Measurements from ENCODE around the gene CD2AP. TPM values are rescaled to one million over a fixed set of nuclear protein-coding genes. Genes with fewer than 3 reads are reported as not detected.
A peak's percentile ranks its signal among the peaks of the same experiment; 100 is the strongest.

The CD2AP gene
- total RNA-seq, 1 donor from 2014 or later = 10.0 TPM

DNA sequence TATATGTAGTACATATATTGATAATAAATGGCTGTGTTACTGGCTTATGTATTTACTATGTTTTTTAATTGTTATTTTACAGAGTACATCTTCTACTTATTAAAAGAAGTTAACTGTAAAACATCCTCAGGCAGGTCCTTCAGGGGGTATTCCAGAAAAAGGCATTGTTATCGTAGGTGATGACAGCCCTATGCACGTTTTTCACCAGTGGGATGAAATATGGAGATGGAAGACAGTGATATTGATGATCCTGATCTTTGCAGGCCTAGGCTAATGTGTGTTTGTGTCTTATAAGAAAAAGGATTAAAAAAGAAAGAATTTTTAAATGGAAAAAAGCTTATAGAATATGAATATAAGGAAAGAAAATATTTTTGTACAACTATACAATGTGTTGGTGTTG, 7.5 kb downstream of the CD2AP start:
- intact Hi-C loops (cut with DNase I) = no loop called here
- DNase-seq (ENCODE audit: missing footprints) = no peak
- ATAC-seq = no peak

DNA sequence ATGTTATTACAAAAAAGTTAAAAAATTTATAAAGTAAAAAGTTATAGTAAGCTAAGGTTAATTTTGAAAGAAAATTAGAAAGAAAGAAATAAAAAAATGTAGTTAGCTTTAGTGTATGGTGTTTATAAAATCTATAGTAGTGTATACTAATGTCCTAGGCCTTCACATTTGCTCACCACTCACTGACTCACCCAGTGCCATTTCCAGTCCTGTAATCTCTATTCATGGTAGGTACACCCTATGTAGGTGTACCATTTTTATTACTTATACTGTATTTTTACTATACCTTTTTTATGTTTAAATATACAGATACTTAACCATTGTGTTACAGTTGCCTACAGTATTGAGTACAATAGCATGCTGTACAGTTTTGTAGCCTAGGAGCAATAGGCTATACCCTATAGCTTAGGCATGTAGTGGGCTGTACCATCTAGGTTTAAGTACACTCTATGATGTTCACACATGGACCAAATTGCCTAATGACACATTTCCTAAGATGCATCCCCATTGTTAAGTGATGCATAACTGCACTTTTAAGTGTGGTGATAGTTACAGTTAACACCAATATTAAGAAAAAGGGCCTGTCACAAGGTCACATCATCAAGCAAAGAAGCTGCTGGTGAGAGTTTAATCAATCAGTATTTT, 8.0 kb downstream of the CD2AP start:
- DNase-seq (ENCODE audit: missing footprints) (no peak), ATAC-seq (no peak)
- intact Hi-C loops (cut with DNase I) = no loop called here

GRCh38 chr6:47489995-47490394, 12.4 kb downstream of the CD2AP start:
- intact Hi-C loops (cut with DNase I) = no loop called here

DNA sequence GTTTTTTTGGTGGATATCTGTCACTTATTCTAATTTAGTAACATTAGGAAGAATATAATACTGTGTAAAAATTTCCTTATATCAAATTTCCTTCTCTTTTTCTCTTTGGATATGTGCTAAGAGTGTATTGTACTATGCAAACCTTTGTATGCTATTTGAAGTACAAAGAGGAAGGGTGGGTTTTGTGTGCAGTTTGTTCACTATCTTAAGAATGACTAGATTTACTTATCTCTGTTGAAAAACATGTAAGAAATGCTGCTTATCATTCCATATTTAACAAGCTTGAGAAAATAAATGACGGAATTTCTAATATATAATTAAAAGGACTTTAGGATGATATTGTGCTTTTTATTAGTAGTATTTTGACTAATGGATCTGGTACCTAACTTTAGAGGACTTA, 13.1 kb downstream of the CD2AP start:
- intact Hi-C loops (cut with DNase I) = no loop called here
- DNase-seq (ENCODE audit: missing footprints) = no peak
- ATAC-seq = no peak

More at GRCh38 chr6:47489995-47490394, 12.4 kb downstream of the CD2AP start:
- no peak for ATAC-seq
- no peak for DNase-seq (ENCODE audit: missing footprints)

DNA sequence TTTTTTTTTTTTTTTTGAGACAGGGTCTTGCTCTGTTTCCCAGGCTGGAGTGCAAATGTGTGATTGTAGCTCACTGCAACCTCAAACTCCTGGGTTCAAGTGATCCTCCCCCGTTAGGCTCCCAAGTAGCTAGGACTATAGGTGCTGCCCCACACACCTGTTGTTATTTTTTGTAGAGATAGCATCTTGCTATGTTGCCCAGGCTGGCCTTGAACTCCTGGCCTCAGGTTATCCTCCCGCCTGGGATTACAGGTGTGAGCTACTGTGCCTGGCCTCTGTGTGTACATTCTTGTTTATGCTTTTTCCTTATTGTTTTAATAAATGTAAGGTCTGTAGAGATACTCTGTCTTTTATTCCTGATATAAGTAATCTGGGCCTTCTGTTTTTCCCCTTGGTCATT, 14.8 kb downstream of the CD2AP start:
- ATAC-seq = no peak
- no peak for DNase-seq (ENCODE audit: missing footprints)
- intact Hi-C loops (cut with DNase I) = no loop called here

- DNase-seq (ENCODE audit: missing footprints) = no peak
- ATAC-seq = no peak
- intact Hi-C loops (cut with DNase I) = no loop called here
These were observed 17.6 kb downstream of the CD2AP start for GRCh38 chr6:47495207-47495606.

- intact Hi-C loops (cut with DNase I) = no loop called here
These were observed 18.5 kb downstream of the CD2AP start for GRCh38 chr6:47495954-47496545.

GRCh38 chr6:47496935-47497579, 19.5 kb downstream of the CD2AP start:
- no peak for DNase-seq (ENCODE audit: missing footprints)
- intact Hi-C loops (cut with DNase I) = no loop called here
- ATAC-seq = no peak

More at GRCh38 chr6:47495954-47496545, 18.5 kb downstream of the CD2AP start:
- DNase-seq (ENCODE audit: missing footprints) (no peak), ATAC-seq (no peak)

DNA sequence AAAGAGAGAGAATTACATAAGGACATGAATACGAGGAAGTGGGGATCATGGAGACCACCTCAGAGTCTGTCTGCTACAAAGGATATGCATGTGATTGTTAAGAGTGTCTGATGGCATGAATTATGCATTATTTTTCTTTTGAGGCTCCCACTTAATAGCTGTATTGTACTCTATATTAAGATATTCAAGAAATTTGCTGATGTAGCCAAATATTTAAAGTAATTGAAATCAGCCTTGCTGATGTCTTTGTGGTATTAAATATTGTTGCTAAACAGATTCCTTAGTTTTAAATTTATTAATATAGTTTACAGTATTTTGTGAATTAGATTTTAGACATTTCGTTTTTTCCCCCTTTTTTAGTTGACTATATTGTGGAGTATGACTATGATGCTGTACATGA, 25.3 kb downstream of the CD2AP start:
- no peak for DNase-seq (ENCODE audit: missing footprints)
- intact Hi-C loops (cut with DNase I) = loop anchor here (5.0 kb wide), 1 partner anchor 34 kb away; no protein-coding TSS in a partner anchor
- ATAC-seq = no peak

DNA sequence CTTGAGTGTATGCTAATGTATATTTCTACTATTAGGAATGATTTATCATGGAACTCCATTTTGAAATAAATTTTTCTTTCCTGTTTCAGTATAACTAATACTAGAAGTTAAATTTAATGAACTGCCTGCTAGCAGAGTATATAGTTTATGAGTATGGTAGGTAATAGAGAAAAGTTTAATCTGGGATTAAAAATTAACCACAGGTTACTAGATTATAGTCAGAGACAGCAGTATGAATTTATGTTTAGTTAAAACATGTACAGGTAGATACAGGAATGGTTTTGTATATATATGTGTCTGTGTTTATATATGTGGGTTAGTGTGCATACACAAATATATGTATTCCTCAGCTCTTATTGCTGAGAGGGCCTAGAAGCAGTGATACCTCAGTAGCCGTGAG, 32.3 kb downstream of the CD2AP start:
- DNase-seq (ENCODE audit: missing footprints) (no peak), ATAC-seq (no peak)
- intact Hi-C loops (cut with DNase I) = no loop called here

GRCh38 chr6:47512872-47513271, 35.3 kb downstream of the CD2AP start:
- ATAC-seq (no peak), DNase-seq (ENCODE audit: missing footprints) (no peak)
- intact Hi-C loops (cut with DNase I) = no loop called here

DNA sequence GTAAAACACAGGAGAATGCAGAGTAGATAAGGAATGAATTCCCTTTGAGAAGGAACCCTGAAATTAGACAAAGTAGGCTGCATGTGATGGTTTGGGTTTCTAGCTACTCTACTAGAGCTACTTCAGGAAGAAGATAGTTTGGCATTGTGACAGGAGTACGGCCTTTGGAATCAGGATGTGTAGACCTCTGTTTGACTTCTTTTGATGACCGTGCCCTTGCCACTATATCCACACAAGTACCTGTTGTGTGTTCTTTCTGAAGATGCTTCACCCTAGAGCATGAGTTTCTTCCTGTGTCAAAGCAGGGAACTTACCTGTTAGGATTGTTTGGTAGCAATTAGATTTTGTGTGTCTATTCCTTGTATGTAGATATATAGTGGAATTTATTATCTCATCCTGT, 41.7 kb downstream of the CD2AP start:
- DNase-seq (ENCODE audit: missing footprints) (no peak), ATAC-seq (no peak)
- intact Hi-C loops (cut with DNase I) = no loop called here

DNA sequence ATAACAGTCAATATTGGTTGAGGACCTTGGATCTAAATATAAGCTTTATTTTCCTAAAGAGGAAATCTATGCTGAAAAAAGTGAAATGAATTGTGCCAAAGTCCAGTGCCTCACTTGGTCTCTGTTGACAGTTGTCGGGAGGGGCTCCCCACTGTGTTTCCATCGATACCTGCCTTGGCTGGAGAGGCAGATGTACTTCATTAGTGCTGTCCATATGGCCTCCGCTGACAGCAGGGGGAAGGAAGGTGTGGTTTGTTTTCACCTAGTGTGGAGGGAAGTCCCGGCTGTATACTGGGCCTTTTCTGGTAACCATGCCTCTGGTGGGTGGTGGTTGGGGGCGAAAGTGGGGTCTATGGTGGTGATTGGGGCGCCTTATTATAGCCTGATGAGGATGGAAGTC, 42.7 kb downstream of the CD2AP start:
- ATAC-seq = no peak
- peak; percentile 52 for DNase-seq (ENCODE audit: missing footprints)
- intact Hi-C loops (cut with DNase I) = no loop called here

DNA sequence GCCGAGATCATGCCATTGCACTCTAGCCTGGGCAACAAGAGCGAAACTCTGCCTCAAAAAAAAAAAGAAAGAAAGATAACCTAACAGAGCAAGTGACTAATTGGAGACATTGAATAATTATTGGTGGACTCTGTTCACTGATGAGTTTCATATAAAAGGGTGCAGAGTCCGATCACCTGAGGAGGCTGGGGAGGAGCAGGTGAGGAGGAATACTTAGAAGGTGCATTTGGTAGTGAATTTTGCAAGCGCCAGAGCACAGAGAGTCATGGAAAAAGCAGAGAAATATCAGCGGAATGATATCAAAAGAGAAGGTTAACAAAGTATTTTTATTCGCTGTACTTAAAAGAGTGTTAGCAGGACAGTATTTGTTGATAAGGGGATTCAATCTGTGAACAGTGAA, 44.4 kb downstream of the CD2AP start:
- intact Hi-C loops (cut with DNase I) = no loop called here
- no peak for DNase-seq (ENCODE audit: missing footprints)
- ATAC-seq = no peak

- no peak for ATAC-seq
- intact Hi-C loops (cut with DNase I) = no loop called here
These were observed 46.7 kb downstream of the CD2AP start for GRCh38 chr6:47524136-47524845.

DNA sequence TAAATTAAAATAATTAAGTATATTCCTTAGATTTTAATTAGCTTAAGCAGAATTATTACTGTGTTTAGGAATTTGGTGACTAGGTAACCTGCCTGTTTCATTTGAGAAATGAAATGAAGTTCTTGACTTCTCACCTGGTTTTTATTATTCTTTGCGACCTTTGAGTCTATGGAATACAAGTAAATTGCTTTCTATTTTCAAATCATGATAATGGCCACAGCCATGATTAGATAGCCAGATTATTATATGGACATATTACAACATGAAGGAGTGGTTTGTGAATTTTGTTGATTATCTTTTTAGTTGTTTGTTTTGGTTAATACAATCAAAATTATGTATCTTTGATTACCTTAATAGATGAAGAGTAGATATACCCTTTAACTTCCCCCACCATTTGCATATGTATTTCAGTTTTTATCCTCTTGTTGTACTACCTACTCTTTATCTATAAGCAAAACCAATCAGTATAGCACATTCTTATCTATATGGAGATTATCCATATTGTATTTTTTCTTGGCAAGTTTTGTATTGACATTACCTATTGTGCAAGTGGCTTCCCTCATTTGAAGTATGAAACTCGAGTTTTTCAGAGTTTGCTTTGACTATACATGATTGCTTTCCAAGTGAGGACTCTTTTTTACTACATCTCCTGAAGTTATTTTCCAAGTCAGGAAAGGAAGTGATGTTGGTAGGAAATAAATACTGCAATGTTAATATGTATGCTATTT, 47.9 kb downstream of the CD2AP start:
- DNase-seq (ENCODE audit: missing footprints) (no peak), ATAC-seq (no peak)
- intact Hi-C loops (cut with DNase I) = no loop called here

More at GRCh38 chr6:47524136-47524845, 46.7 kb downstream of the CD2AP start:
- DNase-seq (ENCODE audit: missing footprints) = no peak

DNA sequence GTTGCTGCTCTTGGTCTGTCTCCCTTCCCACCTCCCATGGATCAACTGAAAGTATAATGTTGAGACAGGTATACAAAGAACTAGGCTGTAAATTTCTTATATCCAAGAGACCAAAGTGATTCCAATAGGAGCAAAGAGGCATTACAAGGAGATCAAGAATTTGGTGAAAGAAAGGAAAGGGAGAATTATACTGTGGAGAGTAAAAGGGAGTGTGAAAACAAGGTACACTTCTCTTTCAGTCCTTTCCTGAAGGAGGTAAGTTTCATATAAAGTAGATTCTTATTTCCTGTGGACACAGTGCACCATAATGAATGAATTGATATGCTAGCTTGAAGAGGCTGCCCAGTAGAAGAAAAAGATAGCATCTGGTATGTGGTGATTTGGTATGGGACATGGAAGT, 49.7 kb downstream of the CD2AP start:
- intact Hi-C loops (cut with DNase I) = no loop called here
- DNase-seq (ENCODE audit: missing footprints) (no peak), ATAC-seq (no peak)

DNA sequence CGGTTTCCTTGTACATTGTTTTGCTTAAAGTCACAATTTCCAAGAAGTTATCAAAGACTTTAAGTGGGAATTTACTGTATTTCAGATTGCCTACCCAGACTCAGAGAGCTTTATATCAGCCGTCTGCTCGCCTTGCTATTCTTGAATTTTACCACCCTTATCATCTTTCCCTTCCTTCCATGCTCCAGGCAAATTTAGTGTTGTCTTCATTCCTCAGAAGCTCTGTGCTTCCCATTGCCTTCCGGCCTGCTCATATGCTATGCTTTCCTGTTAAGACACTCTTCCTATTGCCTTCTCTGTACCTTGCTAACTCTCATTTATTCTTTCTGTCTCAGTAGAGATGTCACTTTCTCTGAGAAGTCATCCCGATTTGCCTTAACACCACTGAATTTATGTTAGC, 52.1 kb downstream of the CD2AP start:
- intact Hi-C loops (cut with DNase I) = loop anchor here (5.0 kb wide), 1 partner anchor 52 kb away; the partner anchor contains the start of gene CD2AP
- DNase-seq (ENCODE audit: missing footprints) (no peak), ATAC-seq (no peak)

DNA sequence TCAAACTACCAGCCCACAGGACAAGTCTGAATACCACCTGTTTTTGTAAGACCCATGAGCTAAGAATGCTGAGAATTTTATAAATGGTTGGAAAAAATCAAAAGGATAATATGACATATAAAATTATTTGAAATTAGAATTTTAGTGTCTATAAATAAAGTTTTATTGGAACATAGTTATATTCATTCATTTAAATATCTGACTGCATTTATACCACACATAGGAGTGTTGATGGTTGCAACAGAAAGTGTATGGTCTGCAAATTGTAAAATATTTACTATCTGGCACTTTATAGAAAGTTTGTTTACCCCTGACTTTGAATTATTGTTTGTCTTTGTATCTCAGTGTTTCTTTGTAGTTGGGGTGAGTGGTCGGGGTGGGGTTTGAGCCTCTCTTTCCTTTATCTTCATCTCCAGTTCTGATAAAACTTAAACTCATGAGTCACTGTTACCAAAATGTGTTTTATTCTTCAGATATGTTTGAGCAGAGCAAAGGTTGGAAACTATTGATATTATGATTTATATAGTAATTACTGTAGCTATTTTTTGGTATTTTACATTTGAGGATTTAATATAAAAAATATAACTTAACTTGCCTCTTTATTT, 55.5 kb downstream of the CD2AP start:
- intact Hi-C loops (cut with DNase I) = loop anchor here (5.0 kb wide), 1 partner anchor 56 kb away; the partner anchor contains the start of gene CD2AP
- ATAC-seq = no peak

More for the DNA sequence above, 55.5 kb downstream of the CD2AP start:
- DNase-seq (ENCODE audit: missing footprints) = no peak

Measured in Right ventricle myocardium inferior (tissue), 1 donor.